ENCODE data around the gene GBF1.
A peak's percentile ranks its signal among the peaks of the same experiment; 100 is the strongest.
"Not testable (repeated sequence)": the region's sequence is repeated elsewhere in the genome, so short reads cannot be mapped to it uniquely, and the experiment has no call there.

The GBF1 gene, protein sequence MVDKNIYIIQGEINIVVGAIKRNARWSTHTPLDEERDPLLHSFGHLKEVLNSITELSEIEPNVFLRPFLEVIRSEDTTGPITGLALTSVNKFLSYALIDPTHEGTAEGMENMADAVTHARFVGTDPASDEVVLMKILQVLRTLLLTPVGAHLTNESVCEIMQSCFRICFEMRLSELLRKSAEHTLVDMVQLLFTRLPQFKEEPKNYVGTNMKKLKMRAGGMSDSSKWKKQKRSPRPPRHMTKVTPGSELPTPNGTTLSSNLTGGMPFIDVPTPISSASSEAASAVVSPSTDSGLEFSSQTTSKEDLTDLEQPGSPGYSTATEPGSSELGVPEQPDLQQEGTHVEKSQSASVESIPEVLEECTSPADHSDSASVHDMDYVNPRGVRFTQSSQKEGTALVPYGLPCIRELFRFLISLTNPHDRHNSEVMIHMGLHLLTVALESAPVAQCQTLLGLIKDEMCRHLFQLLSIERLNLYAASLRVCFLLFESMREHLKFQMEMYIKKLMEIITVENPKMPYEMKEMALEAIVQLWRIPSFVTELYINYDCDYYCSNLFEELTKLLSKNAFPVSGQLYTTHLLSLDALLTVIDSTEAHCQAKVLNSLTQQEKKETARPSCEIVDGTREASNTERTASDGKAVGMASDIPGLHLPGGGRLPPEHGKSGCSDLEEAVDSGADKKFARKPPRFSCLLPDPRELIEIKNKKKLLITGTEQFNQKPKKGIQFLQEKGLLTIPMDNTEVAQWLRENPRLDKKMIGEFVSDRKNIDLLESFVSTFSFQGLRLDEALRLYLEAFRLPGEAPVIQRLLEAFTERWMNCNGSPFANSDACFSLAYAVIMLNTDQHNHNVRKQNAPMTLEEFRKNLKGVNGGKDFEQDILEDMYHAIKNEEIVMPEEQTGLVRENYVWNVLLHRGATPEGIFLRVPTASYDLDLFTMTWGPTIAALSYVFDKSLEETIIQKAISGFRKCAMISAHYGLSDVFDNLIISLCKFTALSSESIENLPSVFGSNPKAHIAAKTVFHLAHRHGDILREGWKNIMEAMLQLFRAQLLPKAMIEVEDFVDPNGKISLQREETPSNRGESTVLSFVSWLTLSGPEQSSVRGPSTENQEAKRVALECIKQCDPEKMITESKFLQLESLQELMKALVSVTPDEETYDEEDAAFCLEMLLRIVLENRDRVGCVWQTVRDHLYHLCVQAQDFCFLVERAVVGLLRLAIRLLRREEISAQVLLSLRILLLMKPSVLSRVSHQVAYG (N-terminal part only)

GRCh38 chr10:102245082-102245931, at the start of gene GBF1:
Gene GBF1 (plus strand): TSS chr10:102245532. CDS start chr10:102258939, 13,407 bp downstream.
- peak; percentile 99 for DNase-seq (ENCODE audit: low spot score)

- no peak for DNase-seq (ENCODE audit: low spot score)
These were observed 48.4 kb upstream of the GBF1 start for GRCh38 chr10:102196893-102197292.

DNA sequence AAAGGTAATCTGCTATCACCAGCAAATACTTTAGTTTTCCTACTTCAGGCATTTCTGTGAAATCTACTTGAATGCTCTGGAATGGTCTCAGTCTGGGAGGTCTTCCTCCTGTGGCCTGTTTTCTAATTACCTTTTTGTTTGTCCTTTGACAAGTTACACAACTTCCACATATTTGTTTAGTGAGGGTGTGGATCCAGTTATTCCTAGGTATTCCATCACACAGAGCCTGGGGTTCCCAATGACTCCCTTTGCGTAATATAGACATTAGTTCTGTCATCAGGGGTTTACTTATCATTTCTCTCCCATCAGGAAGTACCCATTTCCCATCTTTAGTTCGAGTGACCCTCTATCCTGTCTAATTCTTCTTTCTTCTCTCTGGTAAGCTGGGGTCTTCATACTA, 47.3 kb upstream of the GBF1 start:
- no peak for DNase-seq (ENCODE audit: low spot score)

DNA sequence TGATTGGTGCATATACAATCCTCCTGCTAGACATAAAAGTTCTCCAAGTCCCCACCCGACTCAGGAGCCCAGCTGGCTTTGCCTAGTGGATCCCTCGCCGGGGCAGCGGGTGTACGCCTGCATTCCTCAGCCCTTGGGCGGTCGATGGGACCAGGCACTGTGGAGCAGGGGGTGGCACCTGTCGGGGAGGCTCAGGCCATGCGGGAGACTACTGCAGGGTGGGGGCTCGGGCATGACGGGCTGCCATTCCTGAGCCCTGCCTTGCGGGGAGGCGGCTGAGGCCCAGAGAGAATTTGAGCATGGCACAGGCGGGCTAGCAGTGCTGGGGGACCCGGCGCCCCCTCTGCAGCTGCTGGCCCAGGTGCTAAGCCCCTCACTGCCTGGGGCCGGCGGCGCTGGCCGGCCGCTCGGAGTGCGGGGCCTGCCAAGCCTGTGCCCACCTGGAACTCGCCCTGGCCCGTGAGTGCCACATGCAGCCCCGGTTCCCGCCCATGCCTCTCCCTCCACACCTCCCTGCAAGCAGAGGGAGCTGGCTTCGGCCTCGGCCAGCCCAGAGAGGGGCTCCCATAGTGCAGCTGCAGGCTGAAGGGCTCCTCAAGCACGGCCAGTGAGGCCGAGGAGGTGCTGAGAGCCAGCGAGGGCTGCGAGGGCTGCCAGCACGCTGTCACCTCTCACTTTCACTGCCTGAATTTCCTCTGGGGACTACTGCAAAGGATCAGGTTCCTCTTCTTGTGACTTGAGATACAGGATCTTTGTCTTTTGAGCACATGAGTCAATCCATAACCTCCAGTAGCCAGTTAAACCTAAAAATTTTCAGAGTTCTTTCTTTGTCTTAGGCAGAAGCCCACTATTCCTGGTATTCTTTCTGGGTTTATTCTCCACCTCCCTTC, 44.3 kb upstream of the GBF1 start:
- no peak for DNase-seq (ENCODE audit: low spot score)

DNA sequence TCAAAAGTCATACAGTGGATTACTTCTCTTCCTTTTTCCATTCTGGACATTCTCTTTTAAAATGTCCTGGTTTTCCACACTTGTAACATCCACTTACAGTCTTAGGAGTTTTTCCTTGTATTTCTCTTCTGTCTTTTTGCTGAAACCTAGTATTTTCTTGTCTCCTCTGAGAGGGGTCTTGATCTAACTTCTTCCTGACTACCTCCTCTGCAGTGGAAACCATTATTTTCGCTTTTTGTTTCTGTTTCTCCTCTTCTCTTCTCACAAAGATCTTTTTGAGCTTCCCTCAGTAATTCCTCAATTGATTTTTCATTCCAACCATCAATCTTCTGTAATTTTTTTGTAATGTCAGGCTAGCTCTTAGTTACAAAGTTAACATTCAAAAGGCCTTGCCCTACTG, 42.9 kb upstream of the GBF1 start:
- DNase-seq (ENCODE audit: low spot score): no peak

DNA sequence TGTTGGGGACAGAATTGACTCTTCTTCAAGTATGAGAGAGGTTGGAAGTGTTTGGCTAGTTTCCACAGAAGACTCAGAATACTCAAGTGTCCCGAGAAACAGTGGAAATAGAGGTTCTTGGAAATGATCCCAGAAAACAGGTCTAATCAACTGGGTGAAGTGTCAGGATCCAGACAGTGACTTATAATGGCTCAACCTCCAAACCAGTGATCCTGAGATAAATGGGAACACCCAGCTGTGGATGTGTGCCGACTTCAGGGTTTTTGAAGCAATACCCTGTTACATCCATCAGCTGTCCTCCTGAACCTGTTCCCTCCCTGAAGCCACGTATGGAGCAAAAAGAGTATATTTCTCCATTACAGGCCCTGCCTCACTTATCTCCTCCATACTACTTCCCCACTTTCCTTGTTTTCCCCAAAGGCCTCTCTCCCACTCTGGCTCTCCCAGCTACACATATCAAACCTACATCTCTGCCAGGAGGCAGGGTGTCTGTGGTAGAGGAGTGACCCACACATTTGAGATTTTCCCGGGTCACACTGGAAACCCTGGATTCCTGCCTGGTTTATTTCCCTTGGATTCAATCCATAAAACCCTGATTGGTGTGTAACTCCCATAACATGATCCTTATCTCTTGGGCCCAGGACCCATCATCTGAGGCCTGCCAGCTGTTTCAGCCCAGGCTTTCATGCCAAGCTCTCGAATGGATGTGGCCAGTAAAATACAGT, 36.9 kb upstream of the GBF1 start:
- DNase-seq (ENCODE audit: low spot score): no peak

GRCh38 chr10:102211615-102212299, 33.6 kb upstream of the GBF1 start:
- no peak for DNase-seq (ENCODE audit: low spot score)

DNA sequence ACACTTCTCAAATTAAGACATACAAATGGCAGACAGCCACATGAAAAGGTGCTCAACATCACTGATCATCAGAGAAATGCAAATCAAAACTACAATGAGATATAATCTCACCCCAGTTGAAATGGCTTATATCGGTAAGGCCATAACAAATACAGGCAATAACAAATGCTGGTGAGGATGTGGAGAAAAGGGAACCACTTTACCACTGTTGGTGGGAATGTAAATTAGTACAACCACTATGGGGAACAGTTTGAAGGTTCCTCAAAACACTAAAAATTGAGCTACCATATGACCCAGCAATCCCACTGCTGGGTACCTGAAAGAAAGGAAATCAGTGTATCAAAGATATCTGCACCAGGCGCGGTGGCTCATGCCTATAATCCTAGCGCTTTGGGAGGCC, 31.7 kb upstream of the GBF1 start:
- not testable (repeated sequence) for DNase-seq (ENCODE audit: low spot score)

DNA sequence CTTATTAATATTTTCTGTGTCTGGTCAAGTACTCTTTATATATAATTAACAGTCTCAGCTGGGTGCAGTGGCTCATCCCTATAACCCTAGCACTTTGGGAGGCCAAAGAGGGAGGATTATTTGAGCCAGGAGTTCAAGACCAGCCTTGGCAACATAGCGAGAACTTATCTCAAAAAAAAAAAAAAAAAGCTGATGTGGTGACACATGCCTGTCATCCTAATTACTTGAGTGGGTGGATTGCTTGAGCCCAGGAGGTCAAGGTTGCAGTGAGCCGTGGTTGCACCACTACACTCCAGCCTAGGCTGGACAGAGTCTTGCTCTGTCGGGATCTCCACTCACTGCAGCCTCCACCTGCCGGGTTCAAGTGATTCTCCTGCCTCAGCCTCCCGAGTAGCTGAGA, 26.0 kb upstream of the GBF1 start:
- DNase-seq (ENCODE audit: low spot score): no peak

GRCh38 chr10:102220612-102221011, 24.7 kb upstream of the GBF1 start:
- DNase-seq (ENCODE audit: low spot score): no peak

DNA sequence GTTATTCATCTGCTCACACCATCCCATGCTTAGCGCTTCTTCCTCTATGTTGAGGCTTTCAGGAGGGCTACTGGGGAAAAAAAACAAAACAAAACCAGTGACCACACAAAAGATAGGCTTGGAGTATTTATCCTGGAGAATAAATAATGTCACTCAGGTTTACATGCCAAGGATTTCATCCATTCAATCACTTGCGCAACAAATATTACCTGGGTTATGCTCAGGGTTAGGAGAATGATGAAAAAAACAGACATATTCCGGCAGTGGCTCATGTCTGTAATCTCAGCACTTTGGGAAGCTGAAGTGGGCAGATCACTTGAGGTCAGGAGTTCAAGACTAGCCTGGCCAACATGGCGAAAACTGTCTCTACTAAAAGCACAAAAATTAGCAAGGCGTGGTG, 22.5 kb upstream of the GBF1 start:
- no peak for DNase-seq (ENCODE audit: low spot score)

DNA sequence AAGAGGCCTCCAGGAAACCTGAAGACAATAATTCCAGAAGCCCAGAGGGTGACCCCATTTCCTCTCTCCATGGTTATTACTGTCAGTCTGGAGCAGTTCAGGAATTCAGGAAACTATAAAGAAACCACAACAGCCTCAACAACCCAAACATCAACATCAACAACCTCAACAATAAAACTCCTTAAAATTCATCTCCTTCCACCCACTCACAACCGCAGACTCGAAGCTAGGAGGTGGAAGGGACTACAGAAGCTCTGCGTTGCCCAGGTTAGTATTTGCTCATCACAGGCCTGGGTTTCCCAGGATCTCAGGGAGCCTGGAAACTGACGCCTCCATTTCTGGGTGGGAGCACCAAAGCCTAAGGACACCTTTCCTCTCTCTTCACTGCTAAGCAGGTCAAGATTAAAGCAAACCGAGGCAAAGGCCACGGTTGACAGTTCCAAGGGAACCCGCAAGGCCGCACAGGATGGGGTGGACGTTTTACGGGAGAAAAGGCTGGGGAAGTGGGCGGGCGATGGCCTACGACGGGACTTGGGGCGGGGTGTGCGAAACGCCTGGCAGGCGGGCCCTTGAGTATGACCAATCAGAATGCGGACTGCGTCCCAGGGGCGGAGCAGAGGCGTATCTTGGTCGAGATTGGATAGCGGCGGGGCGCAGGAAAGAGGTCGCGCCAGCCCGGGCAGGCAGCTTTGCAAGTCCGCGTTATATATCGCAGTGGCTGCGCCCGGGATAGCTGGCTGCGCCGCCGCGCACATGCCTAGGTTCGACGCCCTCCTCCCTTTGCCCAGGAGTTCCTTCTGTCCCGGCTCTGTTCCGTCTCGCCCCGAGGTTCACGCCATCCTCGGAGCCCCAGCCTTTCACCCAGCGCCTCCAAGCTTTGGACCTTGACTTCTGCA, 19.4 kb upstream of the GBF1 start, which contains the start of gene ELOVL3:
ELOVL3 (plus strand) TSS at position 654 of the 896 bp plus-strand sequence. CDS start 250 bp downstream, outside the sequence.
- DNase-seq (ENCODE audit: low spot score): peak; percentile 84

GRCh38 chr10:102226542-102226870, 18.8 kb upstream of the GBF1 start:
- DNase-seq (ENCODE audit: low spot score): no peak

DNA sequence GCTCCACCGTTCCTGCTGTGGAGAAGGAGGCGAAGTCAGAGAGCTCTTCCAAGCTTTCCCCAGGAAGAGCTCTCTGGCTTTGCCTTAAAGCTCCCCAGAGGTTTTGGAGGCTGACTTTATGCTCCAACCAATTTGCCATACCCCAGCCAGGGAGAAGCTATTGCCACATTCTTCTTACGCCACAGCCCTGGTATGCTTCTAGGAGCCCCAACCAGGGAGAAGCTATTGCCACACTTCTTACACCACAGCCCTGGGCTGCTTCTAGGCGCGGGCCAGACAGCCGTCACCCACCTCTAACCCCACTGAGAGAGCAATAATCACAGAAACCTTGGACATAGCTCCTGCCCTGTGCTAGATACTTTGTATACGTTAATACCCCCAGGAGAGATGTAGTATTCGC, 18.3 kb upstream of the GBF1 start:
- no peak for DNase-seq (ENCODE audit: low spot score)

- peak; percentile 59 for DNase-seq (ENCODE audit: low spot score)
These were observed 15.5 kb upstream of the GBF1 start for GRCh38 chr10:102229810-102230263.

DNA sequence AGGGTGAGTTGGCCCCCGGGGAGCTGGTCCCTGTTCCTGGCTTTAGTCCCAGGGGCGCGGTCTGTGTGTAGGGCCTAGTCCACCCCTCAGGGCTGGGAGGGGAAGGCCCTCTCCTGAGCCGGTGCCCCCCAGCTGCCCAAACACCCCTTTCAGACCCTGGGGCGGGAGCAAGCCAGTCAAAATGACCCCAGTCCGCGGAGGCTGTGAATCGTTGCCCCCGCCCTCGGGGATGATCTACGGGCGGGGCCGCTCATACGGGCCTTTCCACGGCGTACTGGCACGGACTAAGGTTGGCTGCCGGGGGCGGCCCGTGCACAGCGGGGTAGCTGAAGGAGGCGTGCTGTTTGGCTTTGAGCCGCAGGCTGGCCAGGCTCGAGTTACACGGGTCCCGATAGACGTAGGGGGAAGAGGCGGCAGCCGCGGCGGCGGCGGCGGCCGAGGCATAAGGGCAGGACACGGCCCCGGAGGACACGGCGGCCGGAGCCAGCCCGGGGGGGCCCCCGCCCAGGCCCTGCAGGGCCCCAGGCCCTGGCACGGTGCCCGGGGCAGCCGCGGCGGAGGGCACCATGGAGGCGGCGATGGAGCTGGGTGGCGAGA, 15.0 kb upstream of the GBF1 start:
- DNase-seq (ENCODE audit: low spot score): no peak

GRCh38 chr10:102230861-102231356, 14.4 kb upstream of the GBF1 start:
- DNase-seq (ENCODE audit: low spot score): no peak

Measured in putamen (tissue), 1 donor.